RWPE1 (cell line): Measurements from ENCODE around the gene GAL3ST1.

Experiments used
- CTCF ChIA-PET: fragments of 350-600 bp; sonication (Branson Sonifier 250); formaldehyde crosslinking; extraction: SDS; loops from one replicate; lab custom pipeline; 2021; lab: Yijun Ruan, JAX
- POLR2A ChIA-PET: fragments of 400-600 bp; formaldehyde crosslinking; extraction: SDS; loops from one replicate; lab custom pipeline; 2020; ENCODE audit warnings: antibody characterized with exemption; ENCODE audit not compliant: low non-redundant PET; lab: Yijun Ruan, JAX
- DNase-seq: peaks from one replicate; pipeline ENCODE4 v3.0.0; 2012; ENCODE audit warnings: low spot score
- H3K27ac ChIP-seq: fragments of 450-650 bp; 2 replicates; pipeline ENCODE4 v1.5.1; 2017
- CTCF ChIP-seq: fragments of 450-650 bp; conservative IDR thresholded peaks from 2 replicates; pipeline ENCODE4 v1.5.1; 2017; ENCODE audit warnings: low read depth, mild to moderate bottlenecking

GAL3ST1 gene

GRCh38 chr22:30612789-30613188 is 38.3 kb upstream of the GAL3ST1 start:
- ChIA-PET CTCF (no interaction called here), POLR2A (no interaction called here)
- TF ChIP-seq CTCF = no peak
- DNase-seq = no peak
- no peak overlapping the region for H3K27ac ChIP-seq

GRCh38 chr22:30611197-30611596 is 36.7 kb upstream of the GAL3ST1 start:
- POLR2A ChIA-PET = no interaction called here
- CTCF ChIA-PET = no interaction called here
- H3K27ac ChIP-seq = no peak overlapping the region
- TF ChIP-seq CTCF = no peak
- DNase-seq = no peak

GRCh38 chr22:30610299-30610698 is 35.8 kb upstream of the GAL3ST1 start:
- no peak for TF ChIP-seq CTCF
- H3K27ac ChIP-seq = no peak overlapping the region
- ChIA-PET POLR2A (no interaction called here), CTCF (no interaction called here)
- no peak for DNase-seq

- DNase-seq = peak; percentile 89
- no peak for TF ChIP-seq CTCF
- POLR2A ChIA-PET = interaction anchor here (0.6 kb wide), 1 partner anchor 1402 kb away, joined by 5 read pairs; no protein-coding TSS in a partner anchor
- CTCF ChIA-PET = interaction anchor here (0.5 to 0.6 kb wide), 2 partner anchors 27 to 310 kb away, joined by 4 read pairs; no protein-coding TSS in a partner anchor
- peak overlapping the region; percentile 76 for H3K27ac ChIP-seq
These were observed 35.1 kb upstream of the GAL3ST1 start for GRCh38 chr22:30609260-30610185.

GRCh38 chr22:30607939-30608338 is 33.5 kb upstream of the GAL3ST1 start:
- peak overlapping the region; percentile 76 for H3K27ac ChIP-seq
- ChIA-PET CTCF (interaction anchor here (2.1 kb wide), 1 partner anchor 156 kb away, joined by 7 read pairs; no protein-coding TSS in a partner anchor), POLR2A (no interaction called here)
- no peak for DNase-seq
- TF ChIP-seq CTCF = no peak

GRCh38 chr22:30607300-30607930 is 33.0 kb upstream of the GAL3ST1 start:
- peak overlapping the region; percentile 76 for H3K27ac ChIP-seq

More at GRCh38 chr22:30607300-30607930, 33.0 kb upstream of the GAL3ST1 start:
- TF ChIP-seq CTCF = no peak
- no peak for DNase-seq
- POLR2A ChIA-PET = no interaction called here
- CTCF ChIA-PET = interaction anchor here (0.6 to 2.1 kb wide), 2 partner anchors 27 to 156 kb away, joined by 3 to 7 read pairs; no protein-coding TSS in a partner anchor
